NCI-H1436 (cell line): Measurements from ENCODE around the gene CDX2.
"Not testable (repeated sequence)": the region's sequence is repeated elsewhere in the genome, so short reads cannot be mapped to it uniquely, and the experiment has no call there.

ENCODE experiments used
- DNase-seq: peaks from one replicate; lab custom pipeline; 2025; lab: John Stamatoyannopoulos, UW

CDX2 gene

GRCh38 chr13:27964741-27965323 is 4.3 kb downstream of the CDX2 start:
- no peak for DNase-seq

GRCh38 chr13:27964206-27964605 is 4.9 kb downstream of the CDX2 start:
- DNase-seq, result not testable (repeated sequence)

GRCh38 chr13:27963491-27963890 is 5.6 kb downstream of the CDX2 start:
- no peak for DNase-seq

- DNase-seq, result no peak
These were observed 6.1 kb downstream of the CDX2 start for GRCh38 chr13:27962982-27963381.

- no peak for DNase-seq
These were observed 6.8 kb downstream of the CDX2 start for GRCh38 chr13:27962128-27962841.

- DNase-seq, result no peak
These were observed 7.7 kb downstream of the CDX2 start for GRCh38 chr13:27961227-27962085.

GRCh38 chr13:27960362-27961226 is 8.5 kb downstream of the CDX2 start:
- DNase-seq, result peak; percentile 10

- no peak for DNase-seq
These were observed 9.1 kb downstream of the CDX2 start for GRCh38 chr13:27959976-27960361.

GRCh38 chr13:27956576-27957300 is 12.4 kb downstream of the CDX2 start:
- DNase-seq, result no peak

- no peak for DNase-seq
These were observed 14.0 kb downstream of the CDX2 start for GRCh38 chr13:27955014-27955591.

GRCh38 chr13:27954406-27954851 is 14.7 kb downstream of the CDX2 start:
- no peak for DNase-seq

- no peak for DNase-seq
These were observed 15.3 kb downstream of the CDX2 start for GRCh38 chr13:27953676-27954405.

- DNase-seq, result no peak
These were observed 16.0 kb downstream of the CDX2 start for GRCh38 chr13:27952876-27953675.

GRCh38 chr13:27942972-27943371 is 26.1 kb downstream of the CDX2 start:
- DNase-seq, result no peak

- no peak for DNase-seq
These were observed 35.4 kb downstream of the CDX2 start for GRCh38 chr13:27933580-27934328.

GRCh38 chr13:27933118-27933517 is 36.0 kb downstream of the CDX2 start:
- no peak for DNase-seq

- DNase-seq, result no peak
These were observed 39.2 kb downstream of the CDX2 start for GRCh38 chr13:27929868-27930267.
